Measurements from ENCODE around the gene HDAC4. TPM values are rescaled to one million over a fixed set of nuclear protein-coding genes. Genes with fewer than 3 reads are reported as not detected.

HDAC4 gene
- total RNA-seq, 6 experiments from 2014 or later = 7.4 to 13.0 (median 9.5) TPM

DNA sequence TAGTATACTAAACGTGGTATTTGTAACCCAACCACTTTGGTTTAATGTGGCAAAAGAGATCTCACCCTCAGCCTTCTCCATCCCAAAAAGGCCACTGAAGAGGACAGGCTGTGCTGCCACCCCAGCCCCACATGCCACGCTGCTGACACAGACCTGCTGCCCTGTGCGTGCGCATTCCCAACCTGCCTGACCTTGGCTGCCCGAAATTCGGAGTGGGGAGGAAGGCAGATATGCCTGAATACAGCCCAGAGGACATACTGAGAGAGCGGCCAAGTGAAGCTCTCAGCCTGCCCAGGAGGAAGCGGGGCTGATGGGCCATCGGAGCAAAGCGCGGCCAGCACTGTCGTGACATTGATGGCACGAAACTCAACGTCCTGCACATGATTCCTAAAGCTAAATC, 70.0 kb downstream of the HDAC4 start:
- Mint-ChIP-seq H3K9me3 (no peaks in the 10 kb centered on the region), H3K4me1 (ENCODE audit: low read depth) (peaks cover 27% of the 10 kb centered on the region), H3K4me3 (no peak overlapping the region), H3K27me3 (ENCODE audit: insufficient read depth) (no peaks in the 10 kb centered on the region), H3K27ac (no peak overlapping the region), H3K36me3 (ENCODE audit: low read depth) (no peaks in the 10 kb centered on the region)
- no peak for DNase-seq
- TF ChIP-seq CTCF (IDR thresholded peaks at IDR 0.05) = no peak

DNA sequence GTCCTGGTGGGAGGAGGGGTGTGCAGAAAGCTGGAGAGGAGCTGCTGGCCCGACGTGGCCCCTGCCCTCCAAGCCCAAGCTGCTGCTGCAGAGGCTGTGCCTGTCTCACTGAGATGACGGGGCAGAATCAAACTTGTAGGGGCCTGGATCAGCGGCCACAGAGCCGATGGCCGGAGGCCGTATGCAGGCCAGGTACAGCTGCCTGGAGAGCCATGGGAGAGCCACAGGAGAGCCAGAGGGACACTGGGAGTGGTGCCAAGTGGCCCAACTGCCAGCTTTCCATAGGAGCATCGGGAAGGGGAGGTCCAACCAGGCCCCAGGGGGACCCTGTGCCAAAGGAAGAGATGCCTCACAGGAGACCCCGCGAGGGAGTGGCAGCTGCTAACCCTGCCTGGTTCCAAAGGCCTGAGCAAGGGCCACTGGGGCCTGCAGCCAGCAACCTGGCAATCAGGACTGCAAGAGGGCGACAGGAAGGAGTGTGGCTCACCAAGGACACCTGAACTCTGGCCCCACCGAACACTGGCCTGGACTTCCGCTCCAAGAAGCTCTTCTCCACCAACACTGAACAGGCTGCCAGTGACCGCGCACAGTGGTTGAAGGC, 70.7 kb downstream of the HDAC4 start:
- Mint-ChIP-seq H3K4me3 (no peak overlapping the region), H3K9me3 (no peaks in the 10 kb centered on the region), H3K4me1 (ENCODE audit: low read depth) (peaks cover 27% of the 10 kb centered on the region), H3K27ac (no peak overlapping the region), H3K36me3 (ENCODE audit: low read depth) (no peaks in the 10 kb centered on the region; the same call in 1 of the 2 replicates), H3K27me3 (ENCODE audit: insufficient read depth) (no peaks in the 10 kb centered on the region)
- no peak for DNase-seq
- no peak for TF ChIP-seq CTCF (IDR thresholded peaks at IDR 0.05)

DNA sequence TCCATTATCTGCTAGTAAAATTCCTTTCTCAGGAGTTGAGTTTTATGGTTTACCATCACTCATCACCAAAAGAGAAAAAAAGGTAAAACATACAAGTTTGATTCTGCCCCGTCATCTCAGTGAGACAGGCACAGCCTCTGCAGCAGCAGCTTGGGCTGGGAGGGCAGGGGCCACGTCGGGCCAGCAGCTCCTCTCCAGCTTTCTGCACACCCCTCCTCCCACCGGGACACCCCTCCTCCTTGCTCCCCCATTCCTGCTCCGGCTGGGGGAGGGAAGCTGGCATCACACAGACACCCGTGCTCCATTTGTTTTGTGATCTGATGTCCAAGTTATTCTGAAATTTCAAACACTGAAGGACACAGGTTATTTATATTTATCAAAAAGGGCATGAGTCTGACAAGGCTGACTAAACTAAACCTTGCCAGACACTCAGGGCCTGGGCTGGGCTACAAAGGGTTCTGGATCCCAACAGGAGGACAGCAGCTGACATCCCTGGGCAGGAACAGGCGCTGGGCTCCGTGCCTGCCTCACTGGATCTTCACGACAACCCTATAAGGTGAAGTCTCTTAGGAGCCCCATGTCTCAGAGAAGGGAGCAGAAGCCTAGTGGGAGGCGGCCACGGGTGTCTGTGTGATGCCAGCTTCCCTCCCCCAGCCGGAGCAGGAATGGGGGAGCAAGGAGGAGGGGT, 71.4 kb downstream of the HDAC4 start:
- Mint-ChIP-seq H3K27ac (peak overlapping the region; percentile 83), H3K9me3 (no peaks in the 10 kb centered on the region), H3K36me3 (ENCODE audit: low read depth) (no peaks in the 10 kb centered on the region; the same call in 1 of the 2 replicates), H3K4me3 (no peak overlapping the region), H3K27me3 (ENCODE audit: insufficient read depth) (no peaks in the 10 kb centered on the region), H3K4me1 (ENCODE audit: low read depth) (peaks cover 27% of the 10 kb centered on the region)
- no peak for DNase-seq
- no peak for TF ChIP-seq CTCF (IDR thresholded peaks at IDR 0.05)

GRCh38 chr2:239328351-239329191, 72.2 kb downstream of the HDAC4 start:
- H3K27ac Mint-ChIP-seq = peak overlapping the region; percentile 83
- peak overlapping the region; percentile 57 for H3K4me3 Mint-ChIP-seq
- peak; percentile 70 for DNase-seq
- peaks cover 27% of the 10 kb centered on the region for H3K4me1 Mint-ChIP-seq (ENCODE audit: low read depth)
- H3K9me3 Mint-ChIP-seq = no peaks in the 10 kb centered on the region
- H3K27me3 Mint-ChIP-seq (ENCODE audit: insufficient read depth) = no peaks in the 10 kb centered on the region
- no peaks in the 10 kb centered on the region; the same call in 1 of the 2 replicates for H3K36me3 Mint-ChIP-seq (ENCODE audit: low read depth)
- TF ChIP-seq CTCF (IDR thresholded peaks at IDR 0.05) = no peak

GRCh38 chr2:239327536-239328350, 73.1 kb downstream of the HDAC4 start:
- Mint-ChIP-seq H3K27ac (peak overlapping the region; percentile 83), H3K9me3 (no peaks in the 10 kb centered on the region), H3K27me3 (ENCODE audit: insufficient read depth) (no peaks in the 10 kb centered on the region), H3K36me3 (ENCODE audit: low read depth) (peaks cover 7% of the 10 kb centered on the region), H3K4me3 (no peak overlapping the region), H3K4me1 (ENCODE audit: low read depth) (peaks cover 31% of the 10 kb centered on the region)
- DNase-seq = no peak
- no peak for TF ChIP-seq CTCF (IDR thresholded peaks at IDR 0.05)
